GM12878 (cell line): ENCODE data around the gene TMEM235. TPM values are rescaled to one million over a fixed set of nuclear protein-coding genes. Genes with fewer than 3 reads are reported as not detected.

ENCODE experiments used
- ATAC-seq: fragments of 200-7000 bp; cut with Tn5 transposase; 3 replicates; pipeline ENCODE4 v1.9.1; 2020; ENCODE audit warnings: mild to moderate bottlenecking, moderate library complexity
- BruUV-seq: library from RNA; stranded (reverse); fragments of 400-500 nt; replicated peaks from 2 replicates; lab custom pipeline; 2021; lab: Mats Ljungman, UMichigan
- CTCF ChIA-PET: fragments of 300-600 bp; sonication (Branson Sonifier 250); formaldehyde crosslinking; extraction: SDS; loops from one replicate; lab custom pipeline; 2021; ENCODE audit warnings: inconsistent platforms; lab: Yijun Ruan, JAX
- POLR2A ChIA-PET: fragments of 350-600 bp; formaldehyde crosslinking; extraction: SDS; loops from one replicate; lab custom pipeline; 2021; ENCODE audit warnings: inconsistent platforms; lab: Charles Lee
- RAD21 ChIA-PET: fragments of 300-600 bp; sonication (Branson Sonifier 250); formaldehyde crosslinking; loops from one replicate; lab custom pipeline; 2023; ENCODE audit warnings: antibody characterized with exemption; ENCODE audit not compliant: unreplicated experiment; lab: Charles Lee
- SMC1A ChIA-PET: fragments of 300-600 bp; sonication (Branson Sonifier 250); formaldehyde crosslinking; loops from one replicate; lab custom pipeline; 2023; ENCODE audit not compliant: unreplicated experiment, uncharacterized antibody; lab: Charles Lee
- DNase-seq: peaks from one replicate; pipeline ENCODE4 v3.0.0-alpha.2; 2011; ENCODE audit warnings: low read depth, low spot score
- FAIRE-seq: peaks from 3 replicates; lab custom pipeline; 2011; peaks lifted over from hg19 to GRCh38; lab: Jason Lieb, UNC
- H2AFZ ChIP-seq: 2 replicates; pipeline ENCODE4 v1.6.0; 2011; ENCODE audit warnings: low read depth, low read length, control low read depth; ENCODE audit not compliant: control insufficient read depth
- H3K27ac ChIP-seq: 2 replicates; pipeline ENCODE4 v1.5.1; 2011; ENCODE audit warnings: control low read depth; ENCODE audit not compliant: control insufficient read depth, insufficient read depth
- H3K27me3 ChIP-seq, 2 experiments: replicated peaks in 1 of 2; 2 replicates each; pipeline versions ENCODE4 v1.6.0 to v1.6.1; 2011; ENCODE audit warnings: low read length in 1 of 2; ENCODE audit not compliant: control insufficient read depth in 2 of 2, insufficient read depth in 2 of 2
- H3K36me3 ChIP-seq, 2 experiments: 2 replicates each; pipeline ENCODE4 v1.5.1; 2011; ENCODE audit warnings: low read length in 1 of 2; ENCODE audit not compliant: control insufficient read depth in 2 of 2, insufficient read depth in 2 of 2
- H3K4me1 ChIP-seq: 2 replicates; pipeline ENCODE4 v1.6.1; 2011; ENCODE audit warnings: mild to moderate bottlenecking, low read length, moderate library complexity, mixed read lengths; ENCODE audit not compliant: control insufficient read depth, insufficient read depth
- H3K4me2 ChIP-seq: 2 replicates; pipeline ENCODE4 v1.6.0; 2011; ENCODE audit warnings: control low read depth; ENCODE audit not compliant: control insufficient read depth, insufficient read depth
- H3K4me3 ChIP-seq: fragments of 200-600 bp; sonication (generic); 2 replicates; pipeline ENCODE4 v1.5.1; 2016
- H3K79me2 ChIP-seq: 2 replicates; pipeline ENCODE4 v1.6.0; 2011; ENCODE audit warnings: low read length; ENCODE audit not compliant: control insufficient read depth, insufficient read depth
- H3K9ac ChIP-seq: 2 replicates; pipeline ENCODE4 v1.8.0; 2011; ENCODE audit warnings: low read length, control low read depth, mixed read lengths; ENCODE audit not compliant: control insufficient read depth, insufficient read depth
- H3K9me3 ChIP-seq: replicated peaks from 3 replicates; pipeline ENCODE4 v1.5.1; 2011; ENCODE audit warnings: mild to moderate bottlenecking, low read length; ENCODE audit not compliant: control insufficient read depth, insufficient read depth
- H4K20me1 ChIP-seq: 2 replicates; pipeline ENCODE4 v1.6.0; 2011; ENCODE audit not compliant: control insufficient read depth, insufficient read depth
- CREB1 ChIP-seq: IDR thresholded peaks from 2 replicates; pipeline ENCODE4 v1.6.1; 2012; ENCODE audit warnings: low read depth, mild to moderate bottlenecking, inconsistent platforms
- EGR1 ChIP-seq, 2 experiments: IDR thresholded peaks; 1 replicate in 1 of 2; 2 replicates in 1 of 2; pipeline ENCODE4 v1.6.1; 2011 to 2012; ENCODE audit warnings: low read depth in 2 of 2, low read length in 2 of 2, borderline replicate concordance in 1 of 2, mild to moderate bottlenecking in 1 of 2, moderate library complexity in 1 of 2
- RCOR1 ChIP-seq: conservative IDR thresholded peaks from 2 replicates; pipeline ENCODE4 v1.6.1; 2012; ENCODE audit warnings: low read depth, low read length, improper control_type of control experiment
- SREBF2 ChIP-seq: IDR thresholded peaks from 2 replicates; pipeline ENCODE4 v1.6.1; 2012; ENCODE audit warnings: mild to moderate bottlenecking, low read length
- SRF ChIP-seq, 2 experiments: IDR thresholded peaks; 2 replicates each; pipeline ENCODE4 v1.6.1; 2011; ENCODE audit warnings: low read depth in 2 of 2, low read length in 2 of 2, mild to moderate bottlenecking in 1 of 2, moderate library complexity in 1 of 2
- YBX1 ChIP-seq: fragments of 450-650 bp; IDR thresholded peaks from 2 replicates; pipeline ENCODE4 v1.6.1; 2016; ENCODE audit warnings: antibody characterized with exemption
- WGBS: methylation state at CpG from one replicate; pipeline ENCODE4 v1.1.6; 2016; ENCODE audit warnings: low lambda C conversion rate; ENCODE audit not compliant: insufficient replicate concordance, insufficient coverage; ENCODE audit errors: missing lambda C conversion rate; 5-methylcytosine and 5-hydroxymethylcytosine counted together
- in situ Hi-C: fragments of 300-500 bp; cut with MboI; formaldehyde crosslinking; loops from 9 replicates; pipeline ENCODE4 v1.14.3; 2018; ENCODE audit warnings: mixed read lengths
- intact Hi-C: fragments of 100-400 bp; cut with micrococcal nuclease; formaldehyde crosslinking; loops from one replicate; pipeline ENCODE4 v1.14.2; 2022; ENCODE audit not compliant: unreplicated experiment
- polyA plus RNA-seq, 11 experiments: library from polyadenylated mRNA; depleted of rRNA in 4 of 11; unstranded in 6 of 11; stranded (reverse) in 5 of 11; fragments of >200 nt; fragmentation: Nextera tagmentation in 4 of 11; fragmentation: Illumina TruSeq in 1 of 11; extraction: Ambion mirVana in 4 of 11; extraction: Trizol in 1 of 11; gene quantifications; 1 replicate in 1 of 11; 2 replicates in 10 of 11; pipeline versions ENCODE4 v1.2.1 to v1.2.3, GENCODE V29; 2011 to 2016; ENCODE audit warnings: inconsistent platforms in 2 of 11, missing spikeins in 2 of 11, low read depth in 1 of 11
- total RNA-seq, 4 experiments: library from RNA; depleted of rRNA in 3 of 4; stranded (reverse); fragments of >200 nt in 3 of 4; fragmentation: Illumina TruSeq in 1 of 4; extraction: Trizol in 1 of 4; gene quantifications; 2 replicates each; pipeline versions ENCODE4 v1.2.1 to v1.2.3, GENCODE V29; 2013 to 2021
- TF ChIP-seq, protein P1 (sequence below): fragments of 450-650 bp; IDR thresholded peaks from 2 replicates; pipeline ENCODE4 v1.6.1; 2017; ENCODE audit warnings: mild to moderate bottlenecking, low read depth, inconsistent platforms; ENCODE audit not compliant: poor library complexity, severe bottlenecking
- TF ChIP-seq, protein P2 (sequence below): fragments of 450-650 bp; formaldehyde crosslinking; IDR thresholded peaks from 2 replicates; pipeline ENCODE4 v1.4.0; 2020; ENCODE audit warnings: mild to moderate bottlenecking, moderate library complexity
- TF ChIP-seq, protein P3 (sequence below): fragments of 450-650 bp; IDR thresholded peaks from 2 replicates; pipeline ENCODE4 v1.6.1; 2017; ENCODE audit warnings: mild to moderate bottlenecking
- TF ChIP-seq, protein P4 (sequence below): fragments of 450-650 bp; formaldehyde crosslinking; IDR thresholded peaks from 2 replicates; pipeline ENCODE4 v1.4.0; 2022; ENCODE audit warnings: mild to moderate bottlenecking, moderate library complexity
- TF ChIP-seq, protein P5 (sequence below): fragments of 150-350 bp; IDR thresholded peaks from 2 replicates; pipeline ENCODE4 v1.6.1; 2014; ENCODE audit warnings: mild to moderate bottlenecking, low read depth, low read length

The TMEM235 gene
- total and polyA plus RNA-seq, 10 of the 15 experiments (the other 5 are each of a cell fraction or from before 2014, with no cell fraction given): not detected

DNA sequence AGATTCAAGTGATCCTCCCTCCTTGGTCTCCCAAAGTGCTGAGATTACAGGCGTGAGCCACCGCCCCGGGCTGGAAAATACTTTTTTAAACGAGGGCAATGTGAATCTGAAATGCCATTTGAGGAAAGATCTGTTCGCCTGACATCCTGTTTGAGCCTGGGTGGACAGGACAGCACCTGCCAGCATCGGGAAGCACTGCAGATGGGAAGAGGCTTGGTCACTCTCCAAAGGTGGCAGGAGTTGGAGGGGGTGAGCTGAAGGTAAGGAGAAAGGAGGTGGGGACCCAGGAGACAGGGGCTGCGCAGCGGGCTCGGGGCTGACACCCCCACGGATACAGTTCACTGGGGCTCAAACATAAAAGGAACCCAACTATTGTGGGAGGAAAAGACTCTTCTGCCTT is 21.3 kb upstream of the TMEM235 start:
- POLR2A ChIA-PET: interaction anchor here (0.7 kb wide), 2 partner anchors 16 kb away, joined by 5 to 6 read pairs; no protein-coding TSS in a partner anchor
- BruUV-seq: no TSS peak
- CTCF ChIA-PET: no interaction called here
- TF ChIP-seq, protein P1, sequence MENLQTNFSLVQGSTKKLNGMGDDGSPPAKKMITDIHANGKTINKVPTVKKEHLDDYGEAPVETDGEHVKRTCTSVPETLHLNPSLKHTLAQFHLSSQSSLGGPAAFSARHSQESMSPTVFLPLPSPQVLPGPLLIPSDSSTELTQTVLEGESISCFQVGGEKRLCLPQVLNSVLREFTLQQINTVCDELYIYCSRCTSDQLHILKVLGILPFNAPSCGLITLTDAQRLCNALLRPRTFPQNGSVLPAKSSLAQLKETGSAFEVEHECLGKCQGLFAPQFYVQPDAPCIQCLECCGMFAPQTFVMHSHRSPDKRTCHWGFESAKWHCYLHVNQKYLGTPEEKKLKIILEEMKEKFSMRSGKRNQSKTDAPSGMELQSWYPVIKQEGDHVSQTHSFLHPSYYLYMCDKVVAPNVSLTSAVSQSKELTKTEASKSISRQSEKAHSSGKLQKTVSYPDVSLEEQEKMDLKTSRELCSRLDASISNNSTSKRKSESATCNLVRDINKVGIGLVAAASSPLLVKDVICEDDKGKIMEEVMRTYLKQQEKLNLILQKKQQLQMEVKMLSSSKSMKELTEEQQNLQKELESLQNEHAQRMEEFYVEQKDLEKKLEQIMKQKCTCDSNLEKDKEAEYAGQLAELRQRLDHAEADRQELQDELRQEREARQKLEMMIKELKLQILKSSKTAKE: no peak
- TF ChIP-seq SRF (IDR thresholded peaks at IDR 0.05; ENCODE audit: low read depth in 2 of 2, low read length in 2 of 2) (no peak), RCOR1 (no peak), YBX1 (no peak), CREB1 (no peak), EGR1 (IDR thresholded peaks at IDR 0.05; ENCODE audit: borderline replicate concordance in 1 of 2, low read depth in 2 of 2, low read length in 2 of 2) (no peak), SREBF2 (no peak)
- TF ChIP-seq, protein P2, sequence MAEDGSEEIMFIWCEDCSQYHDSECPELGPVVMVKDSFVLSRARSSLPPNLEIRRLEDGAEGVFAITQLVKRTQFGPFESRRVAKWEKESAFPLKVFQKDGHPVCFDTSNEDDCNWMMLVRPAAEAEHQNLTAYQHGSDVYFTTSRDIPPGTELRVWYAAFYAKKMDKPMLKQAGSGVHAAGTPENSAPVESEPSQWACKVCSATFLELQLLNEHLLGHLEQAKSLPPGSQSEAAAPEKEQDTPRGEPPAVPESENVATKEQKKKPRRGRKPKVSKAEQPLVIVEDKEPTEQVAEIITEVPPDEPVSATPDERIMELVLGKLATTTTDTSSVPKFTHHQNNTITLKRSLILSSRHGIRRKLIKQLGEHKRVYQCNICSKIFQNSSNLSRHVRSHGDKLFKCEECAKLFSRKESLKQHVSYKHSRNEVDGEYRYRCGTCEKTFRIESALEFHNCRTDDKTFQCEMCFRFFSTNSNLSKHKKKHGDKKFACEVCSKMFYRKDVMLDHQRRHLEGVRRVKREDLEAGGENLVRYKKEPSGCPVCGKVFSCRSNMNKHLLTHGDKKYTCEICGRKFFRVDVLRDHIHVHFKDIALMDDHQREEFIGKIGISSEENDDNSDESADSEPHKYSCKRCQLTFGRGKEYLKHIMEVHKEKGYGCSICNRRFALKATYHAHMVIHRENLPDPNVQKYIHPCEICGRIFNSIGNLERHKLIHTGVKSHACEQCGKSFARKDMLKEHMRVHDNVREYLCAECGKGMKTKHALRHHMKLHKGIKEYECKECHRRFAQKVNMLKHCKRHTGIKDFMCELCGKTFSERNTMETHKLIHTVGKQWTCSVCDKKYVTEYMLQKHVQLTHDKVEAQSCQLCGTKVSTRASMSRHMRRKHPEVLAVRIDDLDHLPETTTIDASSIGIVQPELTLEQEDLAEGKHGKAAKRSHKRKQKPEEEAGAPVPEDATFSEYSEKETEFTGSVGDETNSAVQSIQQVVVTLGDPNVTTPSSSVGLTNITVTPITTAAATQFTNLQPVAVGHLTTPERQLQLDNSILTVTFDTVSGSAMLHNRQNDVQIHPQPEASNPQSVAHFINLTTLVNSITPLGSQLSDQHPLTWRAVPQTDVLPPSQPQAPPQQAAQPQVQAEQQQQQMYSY (CRISPR knock-in tag): no peak
- TF ChIP-seq, protein P3, sequence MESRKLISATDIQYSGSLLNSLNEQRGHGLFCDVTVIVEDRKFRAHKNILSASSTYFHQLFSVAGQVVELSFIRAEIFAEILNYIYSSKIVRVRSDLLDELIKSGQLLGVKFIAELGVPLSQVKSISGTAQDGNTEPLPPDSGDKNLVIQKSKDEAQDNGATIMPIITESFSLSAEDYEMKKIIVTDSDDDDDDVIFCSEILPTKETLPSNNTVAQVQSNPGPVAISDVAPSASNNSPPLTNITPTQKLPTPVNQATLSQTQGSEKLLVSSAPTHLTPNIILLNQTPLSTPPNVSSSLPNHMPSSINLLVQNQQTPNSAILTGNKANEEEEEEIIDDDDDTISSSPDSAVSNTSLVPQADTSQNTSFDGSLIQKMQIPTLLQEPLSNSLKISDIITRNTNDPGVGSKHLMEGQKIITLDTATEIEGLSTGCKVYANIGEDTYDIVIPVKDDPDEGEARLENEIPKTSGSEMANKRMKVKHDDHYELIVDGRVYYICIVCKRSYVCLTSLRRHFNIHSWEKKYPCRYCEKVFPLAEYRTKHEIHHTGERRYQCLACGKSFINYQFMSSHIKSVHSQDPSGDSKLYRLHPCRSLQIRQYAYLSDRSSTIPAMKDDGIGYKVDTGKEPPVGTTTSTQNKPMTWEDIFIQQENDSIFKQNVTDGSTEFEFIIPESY: no peak
- TF ChIP-seq, protein P4, sequence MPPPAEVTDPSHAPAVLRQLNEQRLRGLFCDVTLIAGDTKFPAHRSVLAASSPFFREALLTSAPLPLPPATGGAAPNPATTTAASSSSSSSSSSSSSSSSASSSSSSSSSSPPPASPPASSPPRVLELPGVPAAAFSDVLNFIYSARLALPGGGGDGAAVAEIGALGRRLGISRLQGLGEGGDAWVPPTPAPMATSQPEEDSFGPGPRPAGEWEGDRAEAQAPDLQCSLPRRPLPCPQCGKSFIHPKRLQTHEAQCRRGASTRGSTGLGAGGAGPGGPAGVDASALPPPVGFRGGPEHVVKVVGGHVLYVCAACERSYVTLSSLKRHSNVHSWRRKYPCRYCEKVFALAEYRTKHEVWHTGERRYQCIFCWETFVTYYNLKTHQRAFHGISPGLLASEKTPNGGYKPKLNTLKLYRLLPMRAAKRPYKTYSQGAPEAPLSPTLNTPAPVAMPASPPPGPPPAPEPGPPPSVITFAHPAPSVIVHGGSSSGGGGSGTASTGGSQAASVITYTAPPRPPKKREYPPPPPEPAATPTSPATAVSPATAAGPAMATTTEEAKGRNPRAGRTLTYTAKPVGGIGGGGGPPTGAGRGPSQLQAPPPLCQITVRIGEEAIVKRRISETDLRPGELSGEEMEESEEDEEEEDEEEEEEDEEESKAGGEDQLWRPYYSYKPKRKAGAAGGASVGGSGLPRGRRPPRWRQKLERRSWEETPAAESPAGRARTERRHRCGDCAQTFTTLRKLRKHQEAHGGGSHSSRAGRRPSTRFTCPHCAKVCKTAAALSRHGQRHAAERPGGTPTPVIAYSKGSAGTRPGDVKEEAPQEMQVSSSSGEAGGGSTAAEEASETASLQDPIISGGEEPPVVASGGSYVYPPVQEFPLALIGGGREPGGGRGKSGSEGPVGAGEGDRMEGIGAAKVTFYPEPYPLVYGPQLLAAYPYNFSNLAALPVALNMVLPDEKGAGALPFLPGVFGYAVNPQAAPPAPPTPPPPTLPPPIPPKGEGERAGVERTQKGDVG (CRISPR knock-in tag): no peak
- TF ChIP-seq, protein P5, sequence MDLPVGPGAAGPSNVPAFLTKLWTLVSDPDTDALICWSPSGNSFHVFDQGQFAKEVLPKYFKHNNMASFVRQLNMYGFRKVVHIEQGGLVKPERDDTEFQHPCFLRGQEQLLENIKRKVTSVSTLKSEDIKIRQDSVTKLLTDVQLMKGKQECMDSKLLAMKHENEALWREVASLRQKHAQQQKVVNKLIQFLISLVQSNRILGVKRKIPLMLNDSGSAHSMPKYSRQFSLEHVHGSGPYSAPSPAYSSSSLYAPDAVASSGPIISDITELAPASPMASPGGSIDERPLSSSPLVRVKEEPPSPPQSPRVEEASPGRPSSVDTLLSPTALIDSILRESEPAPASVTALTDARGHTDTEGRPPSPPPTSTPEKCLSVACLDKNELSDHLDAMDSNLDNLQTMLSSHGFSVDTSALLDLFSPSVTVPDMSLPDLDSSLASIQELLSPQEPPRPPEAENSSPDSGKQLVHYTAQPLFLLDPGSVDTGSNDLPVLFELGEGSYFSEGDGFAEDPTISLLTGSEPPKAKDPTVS: no peak

More for the DNA sequence above, 21.3 kb upstream of the TMEM235 start:
- Histone ChIP-seq H3K27ac (no peak overlapping the region), H2AFZ (no peak overlapping the region), H3K79me2 (peaks cover 10% of the 10 kb centered on the region), H3K9me3 (no peaks in the 10 kb centered on the region), H4K20me1 (no peaks in the 10 kb centered on the region), H3K9ac (no peak overlapping the region), H3K27me3 (no peaks in the 10 kb centered on the region), H3K4me2 (no peak overlapping the region), H3K4me3 (no peak overlapping the region), H3K4me1 (no peaks in the 10 kb centered on the region), H3K36me3 (peaks cover 0 to 6% of the 10 kb centered on the region in 2 experiments; a peak in 3 of 4 replicates)
- no peak for DNase-seq
- ATAC-seq: no peak
- 82% methylated on average over 10 of the region's 10 CpGs for WGBS
- ChIA-PET SMC1A (no interaction called here), RAD21 (no interaction called here)
- intact Hi-C loops: no loop called here
- no peak for FAIRE-seq
- in situ Hi-C loops: no loop called here
